Adrenal gland (tissue), 12 donors: Measurements from ENCODE around the gene PRKCH. TPM values are rescaled to one million over a fixed set of nuclear protein-coding genes. Genes with fewer than 3 reads are reported as not detected.

Experiments
- DNase-seq, 7 donors: peaks; one replicate each; pipeline ENCODE4 v3.0.0-alpha.2; 2019 to 2020
- H3K27ac ChIP-seq, 5 donors: fragments of 200-600 bp; sonication (generic) in 4 of 5; 1 replicate in 3 of 5; 2 replicates in 2 of 5; pipeline versions ENCODE4 v1.5.1 to v1.8.0; 2016 to 2020; ENCODE audit warnings: mild to moderate bottlenecking in 1 of 5
- H3K27me3 ChIP-seq: fragments of 200-600 bp; 2 replicates; pipeline ENCODE4 v1.8.0; 2021
- H3K36me3 ChIP-seq, 2 donors: fragments of 200-600 bp; replicated peaks in 1 of 2; 1 replicate in 1 of 2; 2 replicates in 1 of 2; pipeline versions ENCODE4 v1.5.1 to v1.8.0; 2018 to 2022
- H3K4me1 ChIP-seq, 2 donors: fragments of 200-600 bp; replicated peaks in 1 of 2; 1 replicate in 1 of 2; 2 replicates in 1 of 2; pipeline versions ENCODE4 v1.5.1 to v1.8.0; 2018 to 2021
- H3K4me3 ChIP-seq, 4 donors: fragments of 200-600 bp; sonication (generic) in 3 of 4; one replicate each; pipeline ENCODE4 v1.5.1; 2016 to 2018
- H3K9me3 ChIP-seq, 3 donors: fragments of 200-600 bp; sonication (generic) in 1 of 3; replicated peaks in 1 of 3; 1 replicate in 2 of 3; 2 replicates in 1 of 3; pipeline versions ENCODE4 v1.5.1 to v1.8.0; 2016 to 2021
- POLR2A ChIP-seq, 2 donors: fragments of 450-650 bp; IDR thresholded peaks; one replicate each; pipeline ENCODE4 v1.6.1; 2017; ENCODE audit warnings: antibody characterized with exemption in 2 of 2, mild to moderate bottlenecking in 2 of 2, moderate library complexity in 1 of 2
- WGBS, 4 donors: extraction: QIAGEN DNeasy Blood & Tissue Kit in 2 of 4; methylation state at CpG; one replicate each; pipeline versions ENCODE4 v1.1.5 to v1.1.7; 2013 to 2017; 5-methylcytosine and 5-hydroxymethylcytosine counted together
- intact Hi-C, 2 donors: fragments of 100-400 bp; cut with DNase I; formaldehyde crosslinking; loops; one replicate each; pipeline versions ENCODE4 v1.14.1 to v1.15.0; 2022 to 2023
- polyA plus RNA-seq, 3 donors: library from polyadenylated mRNA; stranded (reverse); fragments of 200-250 nt in 2 of 3; fragments of 350-450 nt in 1 of 3; fragmentation: Illumina TruSeq in 1 of 3; extraction: RNeasy Lipid Tissue Mini Kit (QIAGEN cat#74804) in 1 of 3; gene quantifications; one replicate each; pipeline ENCODE4 v1.2.3, GENCODE V29; 2013 to 2014
- total RNA-seq, 9 donors: library from RNA; depleted of rRNA in 4 of 9; stranded (reverse); fragments of >200 nt in 4 of 9; fragments of 120-200 nt in 1 of 9; fragmentation: NEBNext Ultra II Directional in 1 of 9; extraction: Animal tissue kit (Norgen Biotek cat#: 25700) in 1 of 9; gene quantifications; one replicate each; pipeline versions ENCODE4 v1.1.0 to v1.2.4, GENCODE V29; 2013 to 2023
- TF ChIP-seq, protein P1 (sequence below), 6 experiments: fragments of 450-650 bp in 4 of 6; fragments of 200-600 bp in 2 of 6; sonication (generic) in 1 of 6; IDR thresholded peaks; 1 replicate in 5 of 6; 2 replicates in 1 of 6; pipeline versions ENCODE4 v1.5.1 to v1.8.0; 2016 to 2021; ENCODE audit warnings: antibody characterized with exemption in 6 of 6, mild to moderate bottlenecking in 2 of 6, moderate library complexity in 1 of 6
- donor health status: healthy with polysubstance abuse.
- donor health status: Bipolar disorder and iron deficiency.
- donor health status: DM: yes; HTN: yes; CAD: no.
- donor health status: DM: no; HTN: no; CAD: no.
- donor health status: DM: no; HTN: no; CAD: no.
- donor health status: DM: yes; HTN: yes; CAD: no.

PRKCH gene
- total and polyA plus RNA-seq, 12 donors = 7.8 to 28.1 (median 17.0) TPM

DNA sequence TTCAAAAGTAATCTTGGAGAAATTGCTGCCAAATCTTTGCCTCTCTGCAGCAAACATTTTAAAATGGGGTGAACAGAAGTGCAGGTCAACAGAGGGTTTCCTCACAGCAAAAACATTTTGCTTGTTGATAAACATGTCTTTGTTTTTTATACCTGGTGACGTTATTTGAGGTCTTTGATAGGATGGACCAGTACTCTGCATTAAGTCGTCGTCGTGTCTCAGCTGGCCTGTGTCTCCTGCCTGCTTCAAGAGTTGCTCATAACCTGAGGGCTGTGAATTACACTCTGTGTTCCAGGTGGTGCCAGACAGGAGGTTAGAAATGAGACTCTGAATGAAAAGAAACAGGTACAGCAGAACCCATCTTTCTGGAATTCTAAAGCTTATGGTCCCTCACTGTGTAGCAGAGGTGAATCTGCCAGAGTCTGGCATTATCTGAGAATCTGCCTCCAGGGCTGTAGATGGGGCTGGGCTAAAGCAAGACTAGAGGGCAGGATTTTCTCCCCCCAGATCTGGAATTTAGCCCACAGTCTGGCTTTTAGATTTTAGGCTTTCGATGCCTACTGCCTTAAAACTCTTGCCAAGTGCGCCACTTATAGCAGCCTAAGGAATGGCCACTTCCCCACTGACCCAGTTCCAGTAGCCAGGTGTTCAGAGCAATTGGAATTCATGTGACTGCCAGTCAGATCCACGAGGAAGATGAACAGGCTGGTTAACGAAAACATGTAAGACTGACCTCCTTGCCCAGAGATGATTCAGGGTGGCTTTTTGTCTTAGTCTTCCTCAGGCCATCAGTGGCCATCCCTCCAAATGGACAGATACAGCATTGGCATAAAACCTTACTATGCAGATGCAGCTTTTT is 161.2 kb downstream of the PRKCH start:
- no peaks in the 10 kb centered on the region for H3K9me3 ChIP-seq
- peaks cover 18 to 31% of the 10 kb centered on the region in 2 donors for H3K4me1 ChIP-seq
- no peak for DNase-seq
- WGBS, 4 donors = 58 to 82% (median 76%) methylated on average over 8 of the region's 8 CpGs
- intact Hi-C loops = no loop called here
- no peaks in the 10 kb centered on the region for H3K36me3 ChIP-seq
- H3K27ac ChIP-seq = peak overlapping the region in 2 of 5 donors; percentile 6 to 18
- no peaks in the 10 kb centered on the region for H3K27me3 ChIP-seq
- H3K4me3 ChIP-seq = no peak overlapping the region
- TF ChIP-seq POLR2A (IDR thresholded peaks at IDR 0.05) = no peak
- TF ChIP-seq, protein P1, sequence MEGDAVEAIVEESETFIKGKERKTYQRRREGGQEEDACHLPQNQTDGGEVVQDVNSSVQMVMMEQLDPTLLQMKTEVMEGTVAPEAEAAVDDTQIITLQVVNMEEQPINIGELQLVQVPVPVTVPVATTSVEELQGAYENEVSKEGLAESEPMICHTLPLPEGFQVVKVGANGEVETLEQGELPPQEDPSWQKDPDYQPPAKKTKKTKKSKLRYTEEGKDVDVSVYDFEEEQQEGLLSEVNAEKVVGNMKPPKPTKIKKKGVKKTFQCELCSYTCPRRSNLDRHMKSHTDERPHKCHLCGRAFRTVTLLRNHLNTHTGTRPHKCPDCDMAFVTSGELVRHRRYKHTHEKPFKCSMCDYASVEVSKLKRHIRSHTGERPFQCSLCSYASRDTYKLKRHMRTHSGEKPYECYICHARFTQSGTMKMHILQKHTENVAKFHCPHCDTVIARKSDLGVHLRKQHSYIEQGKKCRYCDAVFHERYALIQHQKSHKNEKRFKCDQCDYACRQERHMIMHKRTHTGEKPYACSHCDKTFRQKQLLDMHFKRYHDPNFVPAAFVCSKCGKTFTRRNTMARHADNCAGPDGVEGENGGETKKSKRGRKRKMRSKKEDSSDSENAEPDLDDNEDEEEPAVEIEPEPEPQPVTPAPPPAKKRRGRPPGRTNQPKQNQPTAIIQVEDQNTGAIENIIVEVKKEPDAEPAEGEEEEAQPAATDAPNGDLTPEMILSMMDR (IDR thresholded peaks at IDR 0.05) = no peak

DNA sequence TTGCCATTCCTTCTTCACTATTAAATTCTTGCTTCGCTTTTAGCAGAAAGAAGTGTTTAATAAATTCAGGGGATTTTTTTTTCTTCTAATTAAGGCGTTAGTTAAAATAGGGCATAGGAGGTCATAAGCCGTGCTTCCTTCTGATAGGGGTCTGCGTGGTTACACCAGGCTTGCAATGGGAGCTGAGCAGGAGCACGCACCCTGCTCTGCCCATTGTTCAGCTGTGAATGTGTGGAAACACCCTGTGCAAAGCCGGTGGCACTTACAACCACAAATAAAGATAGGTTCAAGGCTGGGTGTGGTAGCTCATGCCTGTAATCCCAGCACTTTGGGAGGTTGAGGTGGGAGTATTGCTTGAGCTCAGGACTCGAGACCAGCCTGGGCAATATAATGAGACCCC is 162.1 kb downstream of the PRKCH start:
- H3K4me3 ChIP-seq = no peak overlapping the region
- intact Hi-C loops = no loop called here
- peaks cover 9 to 26% of the 10 kb centered on the region in 2 donors for H3K4me1 ChIP-seq
- no peak for TF ChIP-seq POLR2A (IDR thresholded peaks at IDR 0.05)
- TF ChIP-seq, protein P1 (IDR thresholded peaks at IDR 0.05) = no peak
- H3K9me3 ChIP-seq = no peaks in the 10 kb centered on the region
- H3K27ac ChIP-seq = no peak overlapping the region
- DNase-seq = no peak
- no peaks in the 10 kb centered on the region for H3K27me3 ChIP-seq
- no peaks in the 10 kb centered on the region for H3K36me3 ChIP-seq
- 94 to 98% (median 96%) methylated on average over 7 of the region's 7 CpGs for WGBS, 4 donors

DNA sequence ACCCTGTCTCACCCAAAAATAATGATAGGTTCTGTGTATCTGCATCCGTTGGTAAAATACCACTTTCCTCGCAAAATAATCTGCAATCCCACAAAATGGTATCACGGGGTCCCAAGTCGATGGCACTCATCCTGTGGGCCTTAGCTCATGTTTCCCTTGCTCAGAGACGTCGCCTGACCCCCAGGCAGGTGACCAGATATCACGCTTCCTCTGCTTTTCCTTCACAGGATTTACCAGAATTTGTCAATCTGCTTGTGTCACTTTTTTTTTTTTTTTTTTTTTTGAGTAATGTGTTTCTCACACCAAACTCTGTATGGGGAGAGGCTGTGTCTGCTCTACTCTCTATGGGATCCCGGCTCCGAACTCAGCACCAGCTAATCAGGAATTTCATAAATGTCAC is 162.7 kb downstream of the PRKCH start:
- intact Hi-C loops = no loop called here
- H3K27ac ChIP-seq = no peak overlapping the region
- H3K4me1 ChIP-seq = peaks cover 9 to 26% of the 10 kb centered on the region in 2 donors
- TF ChIP-seq, protein P1 (IDR thresholded peaks at IDR 0.05) = no peak
- no peak for TF ChIP-seq POLR2A (IDR thresholded peaks at IDR 0.05)
- no peak for DNase-seq
- H3K4me3 ChIP-seq = no peak overlapping the region
- H3K27me3 ChIP-seq = no peaks in the 10 kb centered on the region
- WGBS, 4 donors = 82 to 90% (median 90%) methylated on average over 9 of the region's 9 CpGs
- H3K9me3 ChIP-seq = no peaks in the 10 kb centered on the region
- H3K36me3 ChIP-seq = no peaks in the 10 kb centered on the region

DNA sequence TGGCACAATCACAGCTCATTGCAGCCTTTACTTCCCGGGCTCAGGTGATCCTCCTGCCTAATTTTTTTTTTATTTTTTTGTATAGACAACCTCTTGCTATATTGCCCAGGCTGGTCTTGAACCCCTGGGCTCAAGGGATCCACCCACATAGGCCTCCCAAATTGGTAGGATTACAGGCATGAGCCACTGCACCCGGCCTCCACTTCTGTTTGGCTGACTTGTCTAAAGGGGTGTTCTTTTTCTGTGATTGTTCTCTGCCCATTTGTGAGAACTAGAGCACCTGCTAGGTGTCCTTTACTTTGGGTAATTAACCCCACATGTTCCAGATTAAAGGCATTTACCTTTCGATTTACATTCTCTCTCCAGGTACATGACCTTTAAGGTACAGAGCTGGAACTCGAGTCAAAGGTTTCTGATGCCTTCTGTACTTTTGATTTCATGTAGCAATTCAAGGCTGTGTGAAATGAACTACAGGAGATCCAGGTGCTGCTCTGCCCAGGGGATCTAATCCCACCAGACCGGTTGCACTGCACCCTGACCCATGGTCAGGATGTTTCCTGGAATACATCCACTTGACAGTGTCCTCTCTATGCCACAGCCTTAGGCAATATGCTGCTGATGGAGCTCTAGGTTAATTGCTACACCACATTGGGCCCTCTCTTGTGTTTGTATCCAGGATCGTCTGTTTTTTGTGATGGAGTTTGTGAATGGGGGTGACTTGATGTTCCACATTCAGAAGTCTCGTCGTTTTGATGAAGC is 163.6 kb downstream of the PRKCH start:
- no peaks in the 10 kb centered on the region for H3K27me3 ChIP-seq
- peaks cover 10 to 24% of the 10 kb centered on the region in 2 donors for H3K4me1 ChIP-seq
- H3K27ac ChIP-seq = no peak overlapping the region
- no peak for DNase-seq
- no peaks in the 10 kb centered on the region for H3K36me3 ChIP-seq
- no peak overlapping the region for H3K4me3 ChIP-seq
- H3K9me3 ChIP-seq = no peaks in the 10 kb centered on the region
- no peak for TF ChIP-seq POLR2A (IDR thresholded peaks at IDR 0.05)
- TF ChIP-seq, protein P1 (IDR thresholded peaks at IDR 0.05) = no peak
- intact Hi-C loops = no loop called here
- WGBS, 4 donors = 90 to 93% (median 91%) methylated on average over 8 of the region's 8 CpGs
